B cell (primary cell): ENCODE data around the gene IMPA2.

Experiments used
- EZH2 ChIP-seq: IDR thresholded peaks from 2 replicates; pipeline ENCODE4 v1.6.1; 2012; ENCODE audit warnings: borderline replicate concordance, low read depth, mild to moderate bottlenecking, moderate library complexity, low read length; ENCODE audit not compliant: insufficient read depth, poor library complexity, severe bottlenecking
- TF ChIP-seq, protein P1 (sequence below): fragments of 200-600 bp; IDR thresholded peaks from one replicate; pipeline ENCODE4 v1.8.0; 2022; ENCODE audit warnings: antibody characterized with exemption, mild to moderate bottlenecking

DNA sequence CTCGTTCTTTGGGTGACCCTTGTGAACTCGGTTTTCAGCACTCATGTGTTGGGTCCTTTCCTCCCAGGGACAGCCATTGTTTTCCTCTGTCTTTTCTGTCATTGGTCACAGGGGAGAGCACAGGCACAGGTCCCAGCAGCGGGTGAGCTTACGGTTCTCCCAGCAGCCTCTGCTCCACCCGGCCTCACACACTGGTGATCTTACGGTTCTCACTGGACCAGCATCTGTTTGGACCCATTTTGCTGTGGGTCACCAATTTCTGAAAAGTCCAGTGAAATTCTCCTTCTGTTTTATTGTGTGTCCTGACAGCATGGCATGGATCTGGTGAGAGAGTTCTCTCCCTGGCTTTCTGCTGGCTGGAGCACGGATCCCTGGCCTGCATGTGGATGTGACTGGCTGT lies 62.5 kb downstream of the IMPA2 start:
- TF ChIP-seq, protein P1, sequence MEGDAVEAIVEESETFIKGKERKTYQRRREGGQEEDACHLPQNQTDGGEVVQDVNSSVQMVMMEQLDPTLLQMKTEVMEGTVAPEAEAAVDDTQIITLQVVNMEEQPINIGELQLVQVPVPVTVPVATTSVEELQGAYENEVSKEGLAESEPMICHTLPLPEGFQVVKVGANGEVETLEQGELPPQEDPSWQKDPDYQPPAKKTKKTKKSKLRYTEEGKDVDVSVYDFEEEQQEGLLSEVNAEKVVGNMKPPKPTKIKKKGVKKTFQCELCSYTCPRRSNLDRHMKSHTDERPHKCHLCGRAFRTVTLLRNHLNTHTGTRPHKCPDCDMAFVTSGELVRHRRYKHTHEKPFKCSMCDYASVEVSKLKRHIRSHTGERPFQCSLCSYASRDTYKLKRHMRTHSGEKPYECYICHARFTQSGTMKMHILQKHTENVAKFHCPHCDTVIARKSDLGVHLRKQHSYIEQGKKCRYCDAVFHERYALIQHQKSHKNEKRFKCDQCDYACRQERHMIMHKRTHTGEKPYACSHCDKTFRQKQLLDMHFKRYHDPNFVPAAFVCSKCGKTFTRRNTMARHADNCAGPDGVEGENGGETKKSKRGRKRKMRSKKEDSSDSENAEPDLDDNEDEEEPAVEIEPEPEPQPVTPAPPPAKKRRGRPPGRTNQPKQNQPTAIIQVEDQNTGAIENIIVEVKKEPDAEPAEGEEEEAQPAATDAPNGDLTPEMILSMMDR, result no peak
- no peak for TF ChIP-seq EZH2
